ENCODE data around the gene RND3.

Gene RND3

DNA sequence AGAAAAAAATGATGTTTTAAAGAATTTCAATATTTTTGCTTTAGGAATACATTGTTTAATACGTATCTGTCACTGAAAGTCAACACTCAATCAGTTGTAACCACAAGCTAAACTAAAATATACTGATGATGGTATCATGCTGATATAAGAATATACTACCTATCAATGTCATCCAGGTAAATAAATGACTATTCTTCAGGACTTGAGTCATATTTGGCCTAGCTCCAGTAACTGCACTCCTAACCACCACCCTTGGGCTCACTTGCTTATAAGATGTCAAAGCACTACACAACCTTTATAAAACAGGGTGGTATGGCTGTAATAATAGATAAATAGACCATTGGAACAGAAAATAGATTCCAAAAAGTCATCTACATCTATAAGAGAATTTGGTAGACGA, 48.8 kb downstream of the RND3 start:
- Histone ChIP-seq H3K9ac (ENCODE audit: low read length) (no peak overlapping the region), H3K9me3 (ENCODE audit: control insufficient read depth, insufficient read depth, low read depth, low read length) (peaks cover 21% of the 10 kb centered on the region), H3K36me3 (ENCODE audit: control insufficient read depth, insufficient read depth, low read length) (no peaks in the 10 kb centered on the region), H3K4me1 (ENCODE audit: control insufficient read depth, insufficient read depth, low read length) (no peaks in the 10 kb centered on the region), H3K27me3 (ENCODE audit: control insufficient read depth, insufficient read depth, low read length) (no peaks in the 10 kb centered on the region), H3K27ac (ENCODE audit: low read depth, low read length) (no peak overlapping the region), H3K4me3 (ENCODE audit: low read depth, low read length) (no peak overlapping the region)

- no peak overlapping the region for H3K9ac ChIP-seq (ENCODE audit: low read length)
- peaks cover 21% of the 10 kb centered on the region for H3K9me3 ChIP-seq (ENCODE audit: control insufficient read depth, insufficient read depth, low read depth, low read length)
- no peaks in the 10 kb centered on the region for H3K27me3 ChIP-seq (ENCODE audit: control insufficient read depth, insufficient read depth, low read length)
- no peak overlapping the region for H3K4me3 ChIP-seq (ENCODE audit: low read depth, low read length)
- H3K36me3 ChIP-seq (ENCODE audit: control insufficient read depth, insufficient read depth, low read length), result no peaks in the 10 kb centered on the region
- no peak overlapping the region for H3K27ac ChIP-seq (ENCODE audit: low read depth, low read length)
- H3K4me1 ChIP-seq (ENCODE audit: control insufficient read depth, insufficient read depth, low read length), result no peaks in the 10 kb centered on the region
These were observed 49.4 kb downstream of the RND3 start for GRCh38 chr2:150438041-150438440.

GRCh38 chr2:150432312-150432625, 55.2 kb downstream of the RND3 start:
- no peaks in the 10 kb centered on the region for H3K27me3 ChIP-seq (ENCODE audit: control insufficient read depth, insufficient read depth, low read length)
- H3K9ac ChIP-seq (ENCODE audit: low read length), result no peak overlapping the region
- peaks cover 13% of the 10 kb centered on the region; the same call in 1 of the 2 replicates for H3K4me1 ChIP-seq (ENCODE audit: control insufficient read depth, insufficient read depth, low read length)
- peaks cover 21% of the 10 kb centered on the region for H3K9me3 ChIP-seq (ENCODE audit: control insufficient read depth, insufficient read depth, low read depth, low read length)
- no peaks in the 10 kb centered on the region for H3K36me3 ChIP-seq (ENCODE audit: control insufficient read depth, insufficient read depth, low read length)
- no peak overlapping the region for H3K27ac ChIP-seq (ENCODE audit: low read depth, low read length)
- no peak overlapping the region for H3K4me3 ChIP-seq (ENCODE audit: low read depth, low read length)

DNA sequence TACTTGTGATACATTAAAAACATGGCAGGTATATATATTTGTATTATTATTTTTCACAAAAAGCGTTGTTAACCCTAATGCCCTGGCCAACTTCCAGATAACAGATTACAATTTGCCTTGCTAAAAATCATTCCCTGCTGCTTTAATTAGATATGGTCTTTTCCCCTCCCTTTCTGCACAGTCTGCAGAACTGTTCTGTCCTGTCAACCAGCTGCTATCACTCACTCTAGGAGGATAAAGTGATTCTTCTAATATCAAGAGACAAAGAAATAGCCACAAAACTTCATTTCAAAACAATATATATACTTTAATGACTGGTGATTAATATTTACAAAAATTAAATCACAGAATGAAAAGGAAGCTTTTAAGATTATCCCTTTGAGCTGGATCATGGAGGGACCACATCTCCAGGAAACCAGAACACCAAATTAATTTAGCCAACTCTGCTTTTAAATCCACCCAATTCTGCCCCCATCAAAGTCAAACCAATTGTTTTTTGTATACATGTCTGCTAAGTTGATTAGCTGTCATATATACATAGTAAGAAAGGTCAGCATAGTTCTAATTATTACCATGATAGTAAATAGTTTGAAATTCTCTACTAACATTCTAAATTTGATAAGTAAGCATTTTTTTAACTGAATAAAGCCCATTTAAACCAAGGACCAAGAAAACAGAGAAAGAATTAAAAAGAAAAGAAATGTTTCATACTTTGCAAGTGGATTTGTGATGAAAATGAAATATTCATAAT, 55.7 kb downstream of the RND3 start:
- Histone ChIP-seq H3K27me3 (ENCODE audit: control insufficient read depth, insufficient read depth, low read length) (no peaks in the 10 kb centered on the region), H3K27ac (ENCODE audit: low read depth, low read length) (no peak overlapping the region), H3K4me3 (ENCODE audit: low read depth, low read length) (no peak overlapping the region), H3K4me1 (ENCODE audit: control insufficient read depth, insufficient read depth, low read length) (peaks cover 18% of the 10 kb centered on the region; the same call in 1 of the 2 replicates), H3K9me3 (ENCODE audit: control insufficient read depth, insufficient read depth, low read depth, low read length) (peaks cover 19% of the 10 kb centered on the region), H3K36me3 (ENCODE audit: control insufficient read depth, insufficient read depth, low read length) (no peaks in the 10 kb centered on the region), H3K9ac (ENCODE audit: low read length) (no peak overlapping the region)

DNA sequence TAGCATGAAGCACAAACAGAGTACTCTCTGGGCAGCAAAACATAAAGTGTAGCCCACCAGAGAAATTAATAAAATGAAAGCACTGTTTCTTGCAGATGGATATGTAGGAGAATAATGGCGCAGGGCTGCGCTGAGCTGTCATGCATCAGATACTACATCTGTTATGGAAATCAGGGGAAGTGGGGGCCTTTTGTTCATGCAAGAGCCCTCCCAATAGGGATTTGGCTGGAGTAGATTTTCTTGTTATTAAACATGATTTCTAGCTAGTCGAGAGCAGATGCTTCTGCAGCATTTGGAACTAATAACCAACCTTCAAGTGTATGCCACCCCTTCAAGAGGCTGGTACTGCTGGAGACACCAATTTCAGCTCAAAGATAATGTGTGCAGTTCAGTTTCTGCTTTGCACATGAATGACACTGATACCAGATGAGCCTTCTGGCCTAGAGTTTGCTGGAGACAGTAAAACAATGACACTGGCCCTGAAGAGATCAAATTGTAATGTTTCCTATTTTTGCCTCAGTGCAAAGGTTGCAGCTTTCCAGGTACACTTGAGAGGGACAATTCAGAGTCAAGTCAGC, 58.0 kb downstream of the RND3 start:
- Histone ChIP-seq H3K9me3 (ENCODE audit: control insufficient read depth, insufficient read depth, low read depth, low read length) (peaks cover 2% of the 10 kb centered on the region; the same call in 1 of the 2 replicates), H3K9ac (ENCODE audit: low read length) (no peak overlapping the region), H3K4me1 (ENCODE audit: control insufficient read depth, insufficient read depth, low read length) (peaks cover 30% of the 10 kb centered on the region), H3K27ac (ENCODE audit: low read depth, low read length) (no peak overlapping the region), H3K36me3 (ENCODE audit: control insufficient read depth, insufficient read depth, low read length) (no peaks in the 10 kb centered on the region), H3K27me3 (ENCODE audit: control insufficient read depth, insufficient read depth, low read length) (no peaks in the 10 kb centered on the region), H3K4me3 (ENCODE audit: low read depth, low read length) (no peak overlapping the region)

GRCh38 chr2:150428641-150429040, 58.8 kb downstream of the RND3 start:
- Histone ChIP-seq H3K9ac (ENCODE audit: low read length) (no peak overlapping the region), H3K36me3 (ENCODE audit: control insufficient read depth, insufficient read depth, low read length) (no peaks in the 10 kb centered on the region), H3K27me3 (ENCODE audit: control insufficient read depth, insufficient read depth, low read length) (no peaks in the 10 kb centered on the region), H3K4me3 (ENCODE audit: low read depth, low read length) (no peak overlapping the region), H3K9me3 (ENCODE audit: control insufficient read depth, insufficient read depth, low read depth, low read length) (no peaks in the 10 kb centered on the region), H3K27ac (ENCODE audit: low read depth, low read length) (no peak overlapping the region), H3K4me1 (ENCODE audit: control insufficient read depth, insufficient read depth, low read length) (peaks cover 30% of the 10 kb centered on the region)

GRCh38 chr2:150427298-150427697, 60.2 kb downstream of the RND3 start:
- peaks cover 30% of the 10 kb centered on the region for H3K4me1 ChIP-seq (ENCODE audit: control insufficient read depth, insufficient read depth, low read length)
- no peak overlapping the region for H3K4me3 ChIP-seq (ENCODE audit: low read depth, low read length)
- H3K27me3 ChIP-seq (ENCODE audit: control insufficient read depth, insufficient read depth, low read length), result no peaks in the 10 kb centered on the region
- H3K9me3 ChIP-seq (ENCODE audit: control insufficient read depth, insufficient read depth, low read depth, low read length), result no peaks in the 10 kb centered on the region
- H3K27ac ChIP-seq (ENCODE audit: low read depth, low read length), result peak overlapping the region; percentile 19; the same call in 1 of the 2 replicates
- H3K9ac ChIP-seq (ENCODE audit: low read length), result peak overlapping the region; percentile 15
- no peaks in the 10 kb centered on the region for H3K36me3 ChIP-seq (ENCODE audit: control insufficient read depth, insufficient read depth, low read length)

GRCh38 chr2:150426724-150427123, 60.7 kb downstream of the RND3 start:
- H3K4me3 ChIP-seq (ENCODE audit: low read depth, low read length), result no peak overlapping the region
- no peaks in the 10 kb centered on the region for H3K27me3 ChIP-seq (ENCODE audit: control insufficient read depth, insufficient read depth, low read length)
- H3K4me1 ChIP-seq (ENCODE audit: control insufficient read depth, insufficient read depth, low read length), result peaks cover 30% of the 10 kb centered on the region
- no peak overlapping the region for H3K9ac ChIP-seq (ENCODE audit: low read length)
- H3K36me3 ChIP-seq (ENCODE audit: control insufficient read depth, insufficient read depth, low read length), result no peaks in the 10 kb centered on the region
- no peaks in the 10 kb centered on the region for H3K9me3 ChIP-seq (ENCODE audit: control insufficient read depth, insufficient read depth, low read depth, low read length)
- H3K27ac ChIP-seq (ENCODE audit: low read depth, low read length), result no peak overlapping the region

DNA sequence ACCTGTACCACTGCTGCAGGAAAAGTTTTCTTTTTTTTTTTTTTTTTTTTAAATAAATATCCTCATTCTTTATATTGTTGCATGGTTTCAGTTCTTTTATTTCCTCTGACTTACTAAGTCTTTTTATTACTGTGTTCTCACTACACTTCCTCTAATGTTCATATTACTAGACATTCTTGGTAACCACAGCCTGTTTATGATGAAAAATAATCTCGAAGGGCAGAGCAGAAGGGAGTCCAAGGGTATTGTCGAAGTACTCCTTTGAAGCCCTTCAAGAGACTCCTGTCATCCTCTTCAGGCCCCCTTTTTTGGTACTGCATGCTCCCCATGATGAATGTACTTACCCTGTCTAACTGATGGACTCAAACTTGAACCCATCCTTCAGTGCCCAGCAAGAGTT, 61.2 kb downstream of the RND3 start:
- Histone ChIP-seq H3K4me3 (ENCODE audit: low read depth, low read length) (no peak overlapping the region), H3K9ac (ENCODE audit: low read length) (no peak overlapping the region), H3K4me1 (ENCODE audit: control insufficient read depth, insufficient read depth, low read length) (peaks cover 30% of the 10 kb centered on the region)

GRCh38 chr2:150425121-150425955, 62.1 kb downstream of the RND3 start:
- Histone ChIP-seq H3K27ac (ENCODE audit: low read depth, low read length) (no peak overlapping the region), H3K9ac (ENCODE audit: low read length) (no peak overlapping the region), H3K4me3 (ENCODE audit: low read depth, low read length) (peak overlapping the region; percentile 29; the same call in 1 of the 2 replicates)

More for the DNA sequence above, 61.2 kb downstream of the RND3 start:
- Histone ChIP-seq H3K36me3 (ENCODE audit: control insufficient read depth, insufficient read depth, low read length) (no peaks in the 10 kb centered on the region), H3K27me3 (ENCODE audit: control insufficient read depth, insufficient read depth, low read length) (no peaks in the 10 kb centered on the region), H3K9me3 (ENCODE audit: control insufficient read depth, insufficient read depth, low read depth, low read length) (no peaks in the 10 kb centered on the region), H3K27ac (ENCODE audit: low read depth, low read length) (no peak overlapping the region)

GRCh38 chr2:150424406-150424805, 63.1 kb downstream of the RND3 start:
- Histone ChIP-seq H3K27ac (ENCODE audit: low read depth, low read length) (no peak overlapping the region), H3K27me3 (ENCODE audit: control insufficient read depth, insufficient read depth, low read length) (no peaks in the 10 kb centered on the region), H3K36me3 (ENCODE audit: control insufficient read depth, insufficient read depth, low read length) (no peaks in the 10 kb centered on the region), H3K4me3 (ENCODE audit: low read depth, low read length) (no peak overlapping the region), H3K9me3 (ENCODE audit: control insufficient read depth, insufficient read depth, low read depth, low read length) (no peaks in the 10 kb centered on the region), H3K9ac (ENCODE audit: low read length) (no peak overlapping the region), H3K4me1 (ENCODE audit: control insufficient read depth, insufficient read depth, low read length) (peaks cover 27% of the 10 kb centered on the region)

More at GRCh38 chr2:150425121-150425955, 62.1 kb downstream of the RND3 start:
- Histone ChIP-seq H3K9me3 (ENCODE audit: control insufficient read depth, insufficient read depth, low read depth, low read length) (no peaks in the 10 kb centered on the region), H3K27me3 (ENCODE audit: control insufficient read depth, insufficient read depth, low read length) (no peaks in the 10 kb centered on the region), H3K36me3 (ENCODE audit: control insufficient read depth, insufficient read depth, low read length) (no peaks in the 10 kb centered on the region), H3K4me1 (ENCODE audit: control insufficient read depth, insufficient read depth, low read length) (peaks cover 30% of the 10 kb centered on the region)

All from HUES6 (cell line).